K562 (cell line): Measurements from ENCODE around the gene IGIP. TPM values are rescaled to one million over a fixed set of nuclear protein-coding genes. Genes with fewer than 3 reads are reported as not detected.
A peak's percentile ranks its signal among the peaks of the same experiment; 100 is the strongest.

Experiments
- ARID1B ChIP-seq: fragments of 450-650 bp; IDR thresholded peaks from 2 replicates; pipeline ENCODE4 v1.6.1; 2016; ENCODE audit warnings: antibody characterized with exemption, mild to moderate bottlenecking, inconsistent platforms
- CTBP1 ChIP-seq: fragments of 450-650 bp; IDR thresholded peaks from 2 replicates; pipeline ENCODE4 v1.6.1; 2016; ENCODE audit warnings: borderline replicate concordance
- CXXC5 ChIP-seq: fragments of 250-450 bp; sonication (Bioruptor Pico); IDR thresholded peaks from 2 replicates; pipeline ENCODE4 v1.8.0; 2022; ENCODE audit warnings: inconsistent platforms, mild to moderate bottlenecking, moderate library complexity
- FOXA3 ChIP-seq, 2 experiments: fragments of 450-650 bp in 1 of 2; sonication (generic) in 1 of 2; formaldehyde crosslinking; IDR thresholded peaks in 1 of 2; conservative IDR thresholded peaks in 1 of 2; 2 replicates each; pipeline versions ENCODE4 v1.4.0 to v1.8.0; 2020 to 2022; ENCODE audit warnings: mild to moderate bottlenecking in 2 of 2, missing genetic modification reagents in 1 of 2
- HDAC1 ChIP-seq, 2 experiments: fragments of 450-650 bp; IDR thresholded peaks; 2 replicates each; pipeline ENCODE4 v1.6.1; 2016 to 2017; ENCODE audit warnings: inconsistent platforms in 1 of 2, mild to moderate bottlenecking in 1 of 2, moderate library complexity in 1 of 2
- HNRNPL ChIP-seq: fragments of 200-400 bp; formaldehyde crosslinking; IDR thresholded peaks from 2 replicates; pipeline ENCODE4 v1.6.1; 2017; ENCODE audit warnings: low read depth, mild to moderate bottlenecking, low read length
- ILK ChIP-seq: fragments of 450-650 bp; IDR thresholded peaks from 2 replicates; pipeline ENCODE4 v1.6.1; 2016; ENCODE audit warnings: missing genetic modification characterization, low read depth, mild to moderate bottlenecking, missing compliant biosample characterization, moderate library complexity, borderline replicate concordance
- LCOR ChIP-seq: sonication (generic); formaldehyde crosslinking; IDR thresholded peaks from 2 replicates; pipeline ENCODE4 v1.8.0; 2022; ENCODE audit warnings: mild to moderate bottlenecking, missing genetic modification reagents
- NR3C1 ChIP-seq: sonication (generic); formaldehyde crosslinking; IDR thresholded peaks from 2 replicates; pipeline ENCODE4 v1.8.1; 2022; ENCODE audit warnings: missing genetic modification reagents
- NRF1 ChIP-seq, 2 experiments: fragments of 450-650 bp; IDR thresholded peaks in 1 of 2; conservative IDR thresholded peaks in 1 of 2; 2 replicates each; pipeline ENCODE4 v1.6.1; 2014; ENCODE audit warnings: mild to moderate bottlenecking in 2 of 2
- PTBP1 ChIP-seq: fragments of 200-400 bp; formaldehyde crosslinking; IDR thresholded peaks from 2 replicates; pipeline ENCODE4 v1.6.1; 2017; ENCODE audit warnings: low read depth, low read length
- RBBP5 ChIP-seq: fragments of 200-600 bp; sonication (generic); IDR thresholded peaks from 2 replicates; pipeline ENCODE4 v1.6.1; 2012; ENCODE audit warnings: borderline replicate concordance, mild to moderate bottlenecking, low read length, control low read depth, inconsistent platforms; ENCODE audit not compliant: insufficient read depth, poor library complexity, severe bottlenecking
- RBFOX2 ChIP-seq: fragments of 200-400 bp; formaldehyde crosslinking; IDR thresholded peaks from 2 replicates; pipeline ENCODE4 v1.6.1; 2017; ENCODE audit warnings: low read depth, mild to moderate bottlenecking, low read length, moderate library complexity
- SAFB ChIP-seq: fragments of 200-400 bp; formaldehyde crosslinking; IDR thresholded peaks from 2 replicates; pipeline ENCODE4 v1.6.1; 2017; ENCODE audit warnings: low read depth, low read length, borderline replicate concordance
- SMARCE1 ChIP-seq: fragments of 450-650 bp; IDR thresholded peaks from 2 replicates; pipeline ENCODE4 v1.7.1; 2016; ENCODE audit warnings: mild to moderate bottlenecking
- ZNF583 ChIP-seq: fragments of 250-450 bp; sonication (Bioruptor Pico); IDR thresholded peaks from 2 replicates; pipeline ENCODE4 v1.4.0; 2020
- polyA plus RNA-seq, 8 experiments: library from polyadenylated mRNA; depleted of rRNA in 4 of 8; stranded (reverse) in 5 of 8; unstranded in 3 of 8; fragments of >200 nt; fragmentation: Nextera tagmentation in 2 of 8; fragmentation: Illumina TruSeq in 1 of 8; extraction: Ambion mirVana in 2 of 8; extraction: Trizol in 1 of 8; gene quantifications; 2 replicates each; pipeline versions ENCODE4 v1.2.1 to v1.2.3, GENCODE V29; 2011 to 2014; ENCODE audit warnings: inconsistent platforms in 1 of 8, missing spikeins in 1 of 8
- total RNA-seq, 7 experiments: library from RNA; depleted of rRNA in 6 of 7; stranded (reverse); fragments of >200 nt in 6 of 7; fragmentation: Illumina TruSeq in 2 of 7; extraction: Trizol in 2 of 7; gene quantifications; 2 replicates each; pipeline versions ENCODE4 v1.2.1 to v1.2.3, GENCODE V29; 2011 to 2021; ENCODE audit warnings: low replicate concordance in 1 of 7
- TF ChIP-seq, protein P1 (sequence below): fragments of 450-650 bp; formaldehyde crosslinking; conservative IDR thresholded peaks from 2 replicates; pipeline ENCODE4 v1.4.0; 2022; ENCODE audit warnings: mild to moderate bottlenecking, missing genetic modification characterization
- TF ChIP-seq, protein P2 (sequence below), 2 experiments: IDR thresholded peaks; 2 replicates each; pipeline ENCODE4 v1.6.1; 2012; ENCODE audit warnings: improper control_type of control experiment in 2 of 2, low read depth in 2 of 2, low read length in 2 of 2, borderline replicate concordance in 1 of 2
- TF ChIP-seq, protein P3 (sequence below): fragments of 450-650 bp; IDR thresholded peaks from 2 replicates; pipeline ENCODE4 v1.6.1; 2018; ENCODE audit not compliant: partially characterized antibody

The IGIP gene
- total and polyA plus RNA-seq, 9 of the 15 experiments (the other 6 are each of a cell fraction or from before 2014, with no cell fraction given): 0.52 to 1.6 (median 1.2) TPM

DNA sequence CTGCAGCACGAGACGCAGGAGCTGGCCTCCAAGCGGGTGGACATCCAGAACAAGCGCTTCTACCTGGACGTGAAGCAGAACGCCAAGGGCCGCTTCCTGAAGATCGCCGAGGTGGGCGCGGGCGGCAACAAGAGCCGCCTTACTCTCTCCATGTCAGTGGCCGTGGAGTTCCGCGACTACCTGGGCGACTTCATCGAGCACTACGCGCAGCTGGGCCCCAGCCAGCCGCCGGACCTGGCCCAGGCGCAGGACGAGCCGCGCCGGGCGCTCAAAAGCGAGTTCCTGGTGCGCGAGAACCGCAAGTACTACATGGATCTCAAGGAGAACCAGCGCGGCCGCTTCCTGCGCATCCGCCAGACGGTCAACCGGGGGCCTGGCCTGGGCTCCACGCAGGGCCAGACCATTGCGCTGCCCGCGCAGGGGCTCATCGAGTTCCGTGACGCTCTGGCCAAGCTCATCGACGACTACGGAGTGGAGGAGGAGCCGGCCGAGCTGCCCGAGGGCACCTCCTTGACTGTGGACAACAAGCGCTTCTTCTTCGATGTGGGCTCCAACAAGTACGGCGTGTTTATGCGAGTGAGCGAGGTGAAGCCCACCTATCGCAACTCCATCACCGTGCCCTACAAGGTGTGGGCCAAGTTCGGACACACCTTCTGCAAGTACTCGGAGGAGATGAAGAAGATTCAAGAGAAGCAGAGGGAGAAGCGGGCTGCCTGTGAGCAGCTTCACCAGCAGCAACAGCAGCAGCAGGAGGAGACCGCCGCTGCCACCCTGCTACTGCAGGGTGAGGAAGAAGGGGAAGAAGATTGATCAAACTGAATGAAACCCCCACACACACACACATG, 11.2 kb upstream of the IGIP start (continued):
- TF ChIP-seq RBBP5 (peak; percentile 91), PTBP1 (no peak), HNRNPL (0 out of 2 replicates have a peak, but pooled peaks have one; percentile 7), NR3C1 (CRISPR knock-in tag) (0 out of 2 replicates have a peak, but pooled peaks have one; percentile 35), CTBP1 (peak; percentile 62), HDAC1 (IDR thresholded peaks at IDR 0.05) (0 out of 4 replicates have a peak, but pooled peaks of 1 of the 2 experiments have one; percentile 16), CXXC5 (peak; percentile 13; the same call in 1 of the 2 replicates), ILK (tag) (no peak), ARID1B (no peak), RBFOX2 (peak; percentile 60), NRF1 (conservative IDR thresholded peaks at IDR 0.05 in 1 of 2, IDR thresholded peaks at IDR 0.05 in 1 of 2) (peak; percentile 86 to 89), FOXA3 (CRISPR knock-in tag; conservative IDR thresholded peaks at IDR 0.05 in 1 of 2, IDR thresholded peaks at IDR 0.05 in 1 of 2) (0 out of 4 replicates have a peak, but pooled peaks of 1 of the 2 experiments have one; percentile 19), SAFB (0 out of 2 replicates have a peak, but pooled peaks have one; percentile 32), LCOR (CRISPR knock-in tag) (peak; percentile 36; the same call in 1 of the 2 replicates), SMARCE1 (0 out of 2 replicates have a peak, but pooled peaks have one; percentile 35), ZNF583 (CRISPR knock-in tag) (0 out of 2 replicates have a peak, but pooled peaks have one; percentile 38)
- TF ChIP-seq, protein P1, sequence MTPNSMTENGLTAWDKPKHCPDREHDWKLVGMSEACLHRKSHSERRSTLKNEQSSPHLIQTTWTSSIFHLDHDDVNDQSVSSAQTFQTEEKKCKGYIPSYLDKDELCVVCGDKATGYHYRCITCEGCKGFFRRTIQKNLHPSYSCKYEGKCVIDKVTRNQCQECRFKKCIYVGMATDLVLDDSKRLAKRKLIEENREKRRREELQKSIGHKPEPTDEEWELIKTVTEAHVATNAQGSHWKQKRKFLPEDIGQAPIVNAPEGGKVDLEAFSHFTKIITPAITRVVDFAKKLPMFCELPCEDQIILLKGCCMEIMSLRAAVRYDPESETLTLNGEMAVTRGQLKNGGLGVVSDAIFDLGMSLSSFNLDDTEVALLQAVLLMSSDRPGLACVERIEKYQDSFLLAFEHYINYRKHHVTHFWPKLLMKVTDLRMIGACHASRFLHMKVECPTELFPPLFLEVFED (CRISPR knock-in tag): no peak
- TF ChIP-seq, protein P2, sequence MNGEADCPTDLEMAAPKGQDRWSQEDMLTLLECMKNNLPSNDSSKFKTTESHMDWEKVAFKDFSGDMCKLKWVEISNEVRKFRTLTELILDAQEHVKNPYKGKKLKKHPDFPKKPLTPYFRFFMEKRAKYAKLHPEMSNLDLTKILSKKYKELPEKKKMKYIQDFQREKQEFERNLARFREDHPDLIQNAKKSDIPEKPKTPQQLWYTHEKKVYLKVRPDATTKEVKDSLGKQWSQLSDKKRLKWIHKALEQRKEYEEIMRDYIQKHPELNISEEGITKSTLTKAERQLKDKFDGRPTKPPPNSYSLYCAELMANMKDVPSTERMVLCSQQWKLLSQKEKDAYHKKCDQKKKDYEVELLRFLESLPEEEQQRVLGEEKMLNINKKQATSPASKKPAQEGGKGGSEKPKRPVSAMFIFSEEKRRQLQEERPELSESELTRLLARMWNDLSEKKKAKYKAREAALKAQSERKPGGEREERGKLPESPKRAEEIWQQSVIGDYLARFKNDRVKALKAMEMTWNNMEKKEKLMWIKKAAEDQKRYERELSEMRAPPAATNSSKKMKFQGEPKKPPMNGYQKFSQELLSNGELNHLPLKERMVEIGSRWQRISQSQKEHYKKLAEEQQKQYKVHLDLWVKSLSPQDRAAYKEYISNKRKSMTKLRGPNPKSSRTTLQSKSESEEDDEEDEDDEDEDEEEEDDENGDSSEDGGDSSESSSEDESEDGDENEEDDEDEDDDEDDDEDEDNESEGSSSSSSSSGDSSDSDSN (IDR thresholded peaks at IDR 0.05; ENCODE audit: borderline replicate concordance in 1 of 2, low read depth in 2 of 2, low read length in 2 of 2): peak; percentile 86 to 91; a peak in 3 of 4 replicates
- TF ChIP-seq, protein P3, sequence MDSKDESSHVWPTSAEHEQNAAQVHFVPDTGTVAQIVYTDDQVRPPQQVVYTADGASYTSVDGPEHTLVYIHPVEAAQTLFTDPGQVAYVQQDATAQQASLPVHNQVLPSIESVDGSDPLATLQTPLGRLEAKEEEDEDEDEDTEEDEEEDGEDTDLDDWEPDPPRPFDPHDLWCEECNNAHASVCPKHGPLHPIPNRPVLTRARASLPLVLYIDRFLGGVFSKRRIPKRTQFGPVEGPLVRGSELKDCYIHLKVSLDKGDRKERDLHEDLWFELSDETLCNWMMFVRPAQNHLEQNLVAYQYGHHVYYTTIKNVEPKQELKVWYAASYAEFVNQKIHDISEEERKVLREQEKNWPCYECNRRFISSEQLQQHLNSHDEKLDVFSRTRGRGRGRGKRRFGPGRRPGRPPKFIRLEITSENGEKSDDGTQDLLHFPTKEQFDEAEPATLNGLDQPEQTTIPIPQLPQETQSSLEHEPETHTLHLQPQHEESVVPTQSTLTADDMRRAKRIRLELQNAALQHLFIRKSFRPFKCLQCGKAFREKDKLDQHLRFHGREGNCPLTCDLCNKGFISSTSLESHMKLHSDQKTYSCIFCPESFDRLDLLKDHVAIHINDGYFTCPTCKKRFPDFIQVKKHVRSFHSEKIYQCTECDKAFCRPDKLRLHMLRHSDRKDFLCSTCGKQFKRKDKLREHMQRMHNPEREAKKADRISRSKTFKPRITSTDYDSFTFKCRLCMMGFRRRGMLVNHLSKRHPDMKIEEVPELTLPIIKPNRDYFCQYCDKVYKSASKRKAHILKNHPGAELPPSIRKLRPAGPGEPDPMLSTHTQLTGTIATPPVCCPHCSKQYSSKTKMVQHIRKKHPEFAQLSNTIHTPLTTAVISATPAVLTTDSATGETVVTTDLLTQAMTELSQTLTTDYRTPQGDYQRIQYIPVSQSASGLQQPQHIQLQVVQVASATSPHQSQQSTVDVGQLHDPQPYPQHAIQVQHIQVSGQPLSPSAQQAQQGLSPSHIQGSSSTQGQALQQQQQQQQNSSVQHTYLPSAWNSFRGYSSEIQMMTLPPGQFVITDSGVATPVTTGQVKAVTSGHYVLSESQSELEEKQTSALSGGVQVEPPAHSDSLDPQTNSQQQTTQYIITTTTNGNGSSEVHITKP: peak; percentile 98
